SK-N-MC (cell line): ENCODE measurements around the gene GFRA1.
"Not testable (repeated sequence)": the region's sequence is repeated elsewhere in the genome, so short reads cannot be mapped to it uniquely, and the experiment has no call there.

Experiments used
- DNase-seq: peaks from one replicate; pipeline ENCODE4 v3.0.0-alpha.2; 2011; ENCODE audit warnings: low read depth, low spot score
- H3K27ac ChIP-seq: fragments of 200-600 bp; sonication (generic); 2 replicates; pipeline ENCODE4 v1.5.1; 2016; ENCODE audit warnings: mixed run types
- H3K36me3 ChIP-seq: fragments of 200-600 bp; sonication (generic); 2 replicates; pipeline ENCODE4 v1.6.1; 2017; ENCODE audit warnings: antibody characterized with exemption, low read length, mixed read lengths; ENCODE audit not compliant: insufficient read depth
- H3K4me3 ChIP-seq: fragments of 200-600 bp; sonication (generic); 2 replicates; pipeline ENCODE4 v1.5.1; 2016
- H3K9ac ChIP-seq: fragments of 200-600 bp; sonication (generic); 2 replicates; pipeline ENCODE4 v1.8.0; 2017; ENCODE audit warnings: mixed run types, mixed read lengths; ENCODE audit not compliant: insufficient read length
- H3K9me3 ChIP-seq: fragments of 200-600 bp; sonication (generic); 2 replicates; pipeline ENCODE4 v1.6.1; 2017; ENCODE audit warnings: low read depth, mild to moderate bottlenecking, antibody characterized with exemption, low read length, moderate library complexity, mixed read lengths
- EZH2 ChIP-seq: fragments of 200-600 bp; sonication (generic); IDR thresholded peaks from one replicate; pipeline ENCODE4 v1.6.1; 2017; ENCODE audit warnings: antibody characterized with exemption
- FOXP2 ChIP-seq: optimal IDR thresholded peaks from 2 replicates; pipeline ENCODE3; 2011; ENCODE audit warnings: mild to moderate bottlenecking, moderate library complexity; ENCODE audit not compliant: insufficient read depth; ENCODE audit errors: extremely low read length, control extremely low read depth
- POLR2AphosphoS5 ChIP-seq: IDR thresholded peaks from 2 replicates; pipeline ENCODE4 v1.6.1; 2012; ENCODE audit warnings: mild to moderate bottlenecking, low read depth, low read length, borderline replicate concordance

GFRA1 gene

GRCh38 chr10:116045366-116046356, 227.3 kb downstream of the GFRA1 start:
- DNase-seq: no peak
- no peak overlapping the region for H3K27ac ChIP-seq

GRCh38 chr10:116044801-116045248, 228.2 kb downstream of the GFRA1 start:
- H3K4me3 ChIP-seq: no peak overlapping the region
- no peak for DNase-seq
- no peak overlapping the region for H3K27ac ChIP-seq
- TF ChIP-seq EZH2 (no peak), FOXP2 (no peak), POLR2AphosphoS5 (no peak)
- H3K9ac ChIP-seq: no peak overlapping the region
- no peaks in the 10 kb centered on the region for H3K36me3 ChIP-seq
- no peaks in the 10 kb centered on the region for H3K9me3 ChIP-seq

More at GRCh38 chr10:116045366-116046356, 227.3 kb downstream of the GFRA1 start:
- Histone ChIP-seq H3K9me3 (no peaks in the 10 kb centered on the region), H3K4me3 (no peak overlapping the region), H3K9ac (no peak overlapping the region), H3K36me3 (no peaks in the 10 kb centered on the region)
- TF ChIP-seq EZH2 (no peak), POLR2AphosphoS5 (no peak), FOXP2 (no peak)

GRCh38 chr10:116043861-116044260, 229.1 kb downstream of the GFRA1 start:
- Histone ChIP-seq H3K9ac (no peak overlapping the region), H3K36me3 (no peaks in the 10 kb centered on the region), H3K9me3 (no peaks in the 10 kb centered on the region), H3K27ac (no peak overlapping the region), H3K4me3 (no peak overlapping the region)
- no peak for DNase-seq
- no peak for TF ChIP-seq POLR2AphosphoS5
- no peak for TF ChIP-seq EZH2
- TF ChIP-seq FOXP2: no peak

- TF ChIP-seq POLR2AphosphoS5 (no peak), EZH2 (no peak), FOXP2 (no peak)
- Histone ChIP-seq H3K27ac (no peak overlapping the region), H3K4me3 (no peak overlapping the region), H3K36me3 (no peaks in the 10 kb centered on the region), H3K9me3 (no peaks in the 10 kb centered on the region), H3K9ac (no peak overlapping the region)
- DNase-seq: no peak
These were observed 229.7 kb downstream of the GFRA1 start for GRCh38 chr10:116043304-116043703.

- Histone ChIP-seq H3K27ac (no peak overlapping the region), H3K4me3 (no peak overlapping the region), H3K9ac (no peak overlapping the region), H3K9me3 (no peaks in the 10 kb centered on the region), H3K36me3 (no peaks in the 10 kb centered on the region)
- TF ChIP-seq POLR2AphosphoS5: no peak
- TF ChIP-seq EZH2: no peak
- TF ChIP-seq FOXP2: no peak
- DNase-seq: no peak
These were observed 231.1 kb downstream of the GFRA1 start for GRCh38 chr10:116041948-116042347.

- H3K27ac ChIP-seq: no peak overlapping the region
- H3K9ac ChIP-seq: no peak overlapping the region
- H3K9me3 ChIP-seq: no peaks in the 10 kb centered on the region
- DNase-seq: no peak
- no peaks in the 10 kb centered on the region for H3K36me3 ChIP-seq
- no peak for TF ChIP-seq EZH2
- no peak for TF ChIP-seq FOXP2
- TF ChIP-seq POLR2AphosphoS5: no peak
- no peak overlapping the region for H3K4me3 ChIP-seq
These were observed 233.4 kb downstream of the GFRA1 start for GRCh38 chr10:116039612-116040011.

- DNase-seq: no peak
- TF ChIP-seq POLR2AphosphoS5 (no peak), FOXP2 (no peak), EZH2 (no peak)
- Histone ChIP-seq H3K9ac (no peak overlapping the region), H3K9me3 (no peaks in the 10 kb centered on the region), H3K27ac (no peak overlapping the region), H3K36me3 (no peaks in the 10 kb centered on the region), H3K4me3 (no peak overlapping the region)
These were observed 234.7 kb downstream of the GFRA1 start for GRCh38 chr10:116038259-116038658.

GRCh38 chr10:116035406-116035805, 237.6 kb downstream of the GFRA1 start:
- H3K9me3 ChIP-seq, DNase-seq, H3K36me3 ChIP-seq, H3K27ac ChIP-seq, H3K9ac ChIP-seq, H3K4me3 ChIP-seq: not testable (repeated sequence)

- Histone ChIP-seq H3K27ac (no peak overlapping the region), H3K4me3 (no peak overlapping the region), H3K9ac (no peak overlapping the region), H3K9me3 (no peaks in the 10 kb centered on the region), H3K36me3 (no peaks in the 10 kb centered on the region)
- no peak for DNase-seq
- TF ChIP-seq EZH2 (no peak), POLR2AphosphoS5 (no peak), FOXP2 (no peak)
These were observed 242.4 kb downstream of the GFRA1 start for GRCh38 chr10:116030576-116030975.

GRCh38 chr10:116029826-116030225, 243.2 kb downstream of the GFRA1 start:
- Histone ChIP-seq H3K4me3 (no peak overlapping the region), H3K9ac (no peak overlapping the region), H3K9me3 (no peaks in the 10 kb centered on the region), H3K36me3 (no peaks in the 10 kb centered on the region), H3K27ac (no peak overlapping the region)
- TF ChIP-seq POLR2AphosphoS5: no peak
- TF ChIP-seq FOXP2: no peak
- TF ChIP-seq EZH2: no peak
- DNase-seq: no peak
